NOMO-1 (cell line): Measurements from ENCODE around the gene INTS6L.

Source experiments
- DNase-seq, 2 experiments: peaks; one replicate each; lab custom pipeline; 2025; ENCODE audit not compliant: unreplicated experiment in 2 of 2; lab: John Stamatoyannopoulos, UW

INTS6L gene, protein sequence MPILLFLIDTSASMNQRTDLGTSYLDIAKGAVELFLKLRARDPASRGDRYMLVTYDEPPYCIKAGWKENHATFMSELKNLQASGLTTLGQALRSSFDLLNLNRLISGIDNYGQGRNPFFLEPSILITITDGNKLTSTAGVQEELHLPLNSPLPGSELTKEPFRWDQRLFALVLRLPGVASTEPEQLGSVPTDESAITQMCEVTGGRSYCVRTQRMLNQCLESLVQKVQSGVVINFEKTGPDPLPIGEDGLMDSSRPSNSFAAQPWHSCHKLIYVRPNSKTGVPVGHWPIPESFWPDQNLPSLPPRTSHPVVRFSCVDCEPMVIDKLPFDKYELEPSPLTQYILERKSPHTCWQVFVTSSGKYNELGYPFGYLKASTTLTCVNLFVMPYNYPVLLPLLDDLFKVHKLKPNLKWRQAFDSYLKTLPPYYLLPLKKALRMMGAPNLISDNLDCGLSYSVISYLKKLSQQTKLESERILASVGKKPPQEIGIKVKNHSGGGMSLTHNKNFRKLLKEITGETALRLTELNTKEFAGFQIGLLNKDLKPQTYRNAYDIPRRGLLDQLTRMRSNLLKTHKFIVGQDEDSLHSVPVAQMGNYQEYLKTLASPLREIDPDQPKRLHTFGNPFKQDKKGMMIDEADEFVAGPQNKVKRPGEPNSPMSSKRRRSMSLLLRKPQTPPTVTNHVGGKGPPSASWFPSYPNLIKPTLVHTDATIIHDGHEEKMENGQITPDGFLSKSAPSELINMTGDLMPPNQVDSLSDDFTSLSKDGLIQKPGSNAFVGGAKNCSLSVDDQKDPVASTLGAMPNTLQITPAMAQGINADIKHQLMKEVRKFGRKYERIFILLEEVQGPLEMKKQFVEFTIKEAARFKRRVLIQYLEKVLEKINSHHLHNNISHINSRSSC

DNA sequence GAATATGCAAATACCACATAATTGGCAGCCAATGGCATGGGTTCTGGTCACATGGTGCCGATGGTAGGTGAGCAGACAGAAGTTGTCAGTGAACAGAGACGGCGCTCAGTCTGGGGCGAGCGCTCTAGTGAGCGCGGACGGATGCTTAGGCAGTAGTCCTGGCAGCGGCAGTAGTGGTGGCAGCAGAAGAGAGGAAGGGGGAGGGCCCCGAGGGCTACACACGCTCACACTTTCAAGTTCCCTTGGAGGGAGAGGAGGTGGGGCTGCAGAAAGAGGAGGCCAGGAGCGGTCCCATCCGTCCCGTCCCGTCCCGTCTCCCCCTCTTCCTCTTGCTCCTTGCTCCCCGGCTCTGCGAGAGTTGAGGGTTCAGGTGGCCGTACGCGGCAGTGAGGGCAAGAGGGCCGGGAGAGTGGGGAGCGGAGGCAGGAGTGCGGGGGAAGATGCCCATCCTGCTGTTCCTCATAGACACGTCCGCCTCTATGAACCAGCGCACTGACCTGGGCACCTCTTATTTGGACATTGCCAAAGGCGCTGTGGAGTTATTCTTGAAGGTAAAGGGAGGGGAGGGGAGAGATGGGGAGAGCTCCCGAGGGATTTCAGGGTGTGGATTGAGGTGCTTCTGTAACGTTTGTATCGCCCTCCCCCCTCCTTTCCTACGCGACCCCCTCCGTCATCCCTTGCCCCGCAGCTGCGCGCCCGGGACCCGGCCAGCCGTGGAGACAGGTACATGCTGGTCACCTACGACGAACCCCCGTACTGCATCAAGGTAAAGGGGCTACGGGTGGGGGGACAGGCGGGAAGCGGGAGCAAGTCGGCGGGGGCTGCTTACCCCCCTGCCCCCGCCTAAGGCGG is at the start of gene INTS6L:
INTS6L (plus strand) TSS at position 108 of the 852 bp plus-strand sequence; CDS start at position 441, 333 bp downstream.
- DNase-seq, result peak; percentile 83 to 90

DNA sequence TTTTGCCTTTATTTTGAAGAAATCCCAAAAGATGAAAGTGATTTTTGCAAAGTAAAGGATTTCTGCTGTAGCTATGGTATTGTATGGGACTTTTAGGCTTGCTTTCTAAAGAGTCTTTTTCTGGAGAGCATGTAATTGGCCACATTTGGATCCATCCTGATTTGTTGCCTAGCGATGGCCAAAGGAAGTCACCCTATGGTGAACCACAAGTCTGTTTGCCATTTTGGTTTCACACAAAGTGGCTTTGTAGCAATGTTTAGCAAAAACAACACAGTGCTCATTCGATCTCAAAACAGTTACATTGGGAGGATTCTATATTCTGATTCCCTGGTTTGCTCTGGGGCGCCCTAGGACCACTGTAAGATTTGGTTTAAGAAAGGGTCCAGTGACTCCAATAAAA is 44.1 kb upstream of the INTS6L start:
- no peak for DNase-seq

DNA sequence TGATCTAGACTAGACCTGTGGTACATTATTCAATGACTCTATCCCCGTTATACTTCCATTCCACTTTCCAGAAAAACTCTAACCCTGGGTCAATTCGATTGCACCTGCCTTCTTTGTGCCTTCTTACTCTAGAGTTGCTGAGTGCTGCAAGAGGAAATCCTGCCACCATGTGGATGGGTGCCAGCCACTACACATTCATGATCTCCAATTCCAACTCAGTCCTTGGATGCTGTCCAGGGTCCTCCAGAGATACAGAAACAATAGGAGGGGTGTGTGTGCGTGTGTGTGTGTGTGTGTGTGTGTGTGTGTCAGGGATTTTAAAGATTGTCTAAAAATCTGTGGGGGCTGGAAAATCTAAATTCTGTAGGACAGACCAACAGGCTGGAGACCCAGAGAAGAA is 42.9 kb upstream of the INTS6L start:
- DNase-seq, result peak in 1 of 2 experiments; percentile 19

DNA sequence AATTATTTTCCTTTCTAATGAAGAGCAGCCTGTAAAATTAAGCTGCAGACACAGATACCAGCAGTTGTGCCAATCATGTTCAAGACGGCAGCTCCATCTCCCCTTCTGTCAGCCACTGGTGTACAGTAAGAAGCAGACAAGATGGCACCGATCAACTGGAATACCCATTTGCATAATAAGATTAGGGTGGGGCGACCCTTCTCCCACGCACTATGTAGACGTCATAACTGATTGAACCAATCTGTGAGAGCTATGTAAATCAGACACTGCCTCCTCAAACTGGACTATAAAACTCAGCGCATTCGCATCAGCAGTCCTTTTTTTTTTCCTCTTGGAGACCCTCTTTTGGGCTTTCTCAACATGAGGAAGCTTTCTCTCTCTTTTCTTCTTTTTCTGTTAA is 40.4 kb upstream of the INTS6L start:
- no peak for DNase-seq

DNA sequence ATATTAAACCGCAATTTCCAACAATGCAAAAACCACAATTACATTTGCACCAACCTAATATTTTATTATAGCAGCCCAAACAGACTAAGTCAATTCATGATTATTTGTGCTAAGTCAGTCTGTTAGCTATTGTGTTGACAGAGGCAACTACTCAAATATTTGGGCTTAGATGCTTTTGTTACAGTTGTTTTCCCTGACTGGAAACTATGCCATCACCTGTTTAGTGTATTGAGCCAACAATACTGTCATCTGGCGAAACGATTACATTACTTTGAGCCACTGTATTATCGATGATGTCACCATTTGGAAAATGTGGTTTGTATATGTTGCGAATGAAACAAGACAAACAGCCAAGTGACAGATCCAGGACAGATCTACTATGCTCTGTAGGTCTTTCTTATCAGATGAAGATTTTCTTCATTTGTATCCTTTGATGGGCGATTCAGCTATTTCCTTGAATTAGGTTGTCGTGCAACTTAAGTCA is 38.7 kb upstream of the INTS6L start:
- no peak for DNase-seq

DNA sequence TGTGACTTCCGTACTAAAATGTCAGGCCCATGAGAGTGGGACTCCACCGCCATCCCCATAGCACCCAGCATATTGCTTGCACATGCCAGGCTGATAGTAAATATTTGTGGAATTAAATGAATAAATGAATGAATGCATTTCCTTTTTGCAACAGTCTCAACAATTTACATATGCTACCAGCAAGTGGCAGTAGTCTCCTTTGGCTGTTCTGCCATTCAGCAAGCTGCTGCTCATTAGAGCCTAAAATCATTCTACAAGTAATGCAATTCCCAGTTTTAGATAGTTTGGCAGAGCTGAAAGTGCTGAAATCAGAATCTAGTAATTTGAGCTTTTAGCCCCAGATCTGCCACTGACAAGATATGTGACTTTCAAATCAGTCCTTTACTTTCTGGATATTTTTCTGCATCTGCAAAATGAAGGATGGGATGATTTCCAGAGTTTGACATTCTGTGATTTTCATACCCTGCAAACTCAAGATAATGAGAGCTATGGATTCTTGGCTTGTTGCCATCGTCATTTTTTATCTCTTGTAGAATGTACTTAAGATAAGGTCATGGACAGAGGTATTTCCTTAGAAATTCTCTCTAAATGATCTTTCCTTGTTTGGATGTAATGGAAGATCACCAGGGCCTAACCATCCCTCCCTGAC is 35.7 kb upstream of the INTS6L start:
- peak; percentile 3 to 38 for DNase-seq

DNA sequence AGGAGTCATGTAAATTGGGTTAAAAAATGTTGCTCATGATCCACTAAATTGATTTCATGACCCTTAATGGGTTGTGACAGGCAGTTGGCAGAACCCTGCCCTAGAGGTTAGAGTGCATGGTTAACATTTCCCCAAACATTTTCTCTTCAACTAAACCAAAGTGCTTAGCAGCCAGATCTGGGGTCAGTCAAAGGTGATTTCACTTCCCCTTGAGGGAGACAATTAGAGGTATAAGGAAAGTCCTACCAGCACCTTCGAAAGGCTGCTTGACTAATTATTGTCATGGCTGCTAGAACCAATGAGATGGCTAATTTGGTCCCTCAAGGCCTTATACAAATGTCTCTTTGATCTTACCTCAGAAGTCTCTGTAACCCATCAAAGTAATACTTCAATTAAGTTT is 30.9 kb upstream of the INTS6L start:
- peak; percentile 38 to 69 for DNase-seq

DNA sequence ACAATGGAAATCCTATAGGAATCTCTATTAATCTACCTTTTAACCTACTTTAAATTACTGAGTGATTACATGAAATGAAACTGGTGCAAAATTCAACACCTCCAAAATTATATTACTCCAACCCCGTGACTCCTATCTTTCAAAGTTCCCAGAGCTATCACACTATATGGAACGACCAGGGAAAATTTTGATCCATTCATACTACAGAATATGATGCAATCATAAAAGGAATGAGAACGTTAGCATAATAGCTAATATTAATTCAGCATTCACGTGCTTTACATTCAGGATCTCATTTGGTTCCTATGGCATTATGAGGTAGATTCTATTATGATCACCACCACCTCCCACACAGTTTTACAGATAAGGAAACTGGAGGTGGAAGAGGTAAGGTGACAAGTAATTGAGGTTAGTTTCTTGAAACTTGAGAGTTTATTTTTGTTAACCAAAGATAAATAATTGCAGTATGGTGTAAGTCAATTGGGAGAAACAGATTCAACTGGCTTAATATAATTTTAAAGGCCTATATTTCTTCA is 29.4 kb upstream of the INTS6L start:
- no peak for DNase-seq

DNA sequence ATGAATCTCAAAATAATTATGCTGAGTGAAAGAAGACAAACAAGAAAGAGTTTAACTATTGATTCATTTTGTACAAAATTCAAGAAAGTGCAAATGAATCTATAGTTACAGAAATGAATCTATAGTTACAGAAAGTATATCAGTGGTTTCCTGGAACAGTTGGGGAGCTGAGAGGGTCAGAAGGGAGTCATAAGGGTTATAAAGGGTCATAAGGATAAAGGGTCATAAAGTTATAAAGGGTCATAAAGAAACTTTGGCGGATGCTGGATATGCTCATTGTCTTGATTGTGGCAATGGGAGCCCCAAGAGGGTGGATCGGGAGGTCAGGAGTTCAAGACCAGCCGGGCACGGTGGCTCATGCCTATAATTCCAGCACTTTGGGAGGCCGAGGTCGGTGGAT is 26.0 kb upstream of the INTS6L start:
- DNase-seq, result no peak

DNA sequence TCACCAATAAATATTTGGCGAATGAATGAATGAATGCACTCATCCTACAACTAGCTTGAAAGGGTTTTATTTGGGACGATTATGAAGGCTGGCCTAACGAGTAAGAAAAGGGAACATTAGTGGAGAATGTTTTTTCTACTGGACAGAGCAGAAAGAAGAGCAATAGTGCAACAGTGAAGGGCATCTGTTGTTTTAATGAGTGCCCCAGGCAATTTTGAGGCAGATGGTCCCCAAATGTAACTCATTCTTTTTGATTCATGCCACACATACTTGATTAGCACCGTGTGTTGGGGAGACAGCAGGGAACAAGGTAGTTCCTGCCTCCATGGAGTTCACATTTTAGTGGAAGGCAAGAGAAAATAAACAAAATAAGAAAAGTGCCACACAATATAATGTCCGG is 22.7 kb upstream of the INTS6L start:
- no peak for DNase-seq

DNA sequence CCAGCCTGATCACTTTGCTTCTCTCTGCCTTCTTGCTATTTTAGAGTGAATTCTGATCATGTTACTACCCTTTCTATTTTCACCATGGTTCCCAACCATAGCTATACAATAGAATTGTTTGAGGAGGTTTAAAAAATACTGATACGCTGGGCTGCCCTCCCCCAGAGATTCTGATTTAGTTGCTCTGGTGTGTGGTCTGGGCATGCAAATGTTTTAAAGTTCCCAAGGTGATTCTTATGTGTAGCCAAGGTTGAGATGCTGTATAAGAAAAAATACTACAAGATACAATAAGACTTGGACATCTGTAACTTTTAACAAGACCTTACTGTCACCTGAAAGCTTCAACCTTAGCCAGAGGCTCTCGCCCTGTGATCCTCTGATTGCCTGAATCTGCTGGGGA is 22.2 kb upstream of the INTS6L start:
- no peak for DNase-seq

DNA sequence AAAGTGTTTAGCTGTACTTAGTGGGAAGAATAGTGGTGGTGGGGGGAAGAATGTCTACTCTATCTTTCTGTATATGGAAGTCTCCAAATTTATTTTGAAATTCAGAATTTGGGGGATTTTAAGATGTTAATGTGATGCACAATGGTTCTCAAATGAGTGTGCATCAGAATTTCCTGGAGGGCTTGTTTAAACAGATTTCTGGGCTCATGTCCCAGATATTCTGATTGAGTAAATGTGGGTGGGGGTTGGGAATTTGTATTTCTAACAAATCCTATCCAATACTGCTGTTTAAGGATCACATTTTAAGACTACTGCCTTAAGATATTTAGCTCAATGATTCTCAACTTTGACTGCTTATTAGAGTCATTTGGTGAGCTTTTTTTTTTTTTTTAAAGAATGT is 15.1 kb upstream of the INTS6L start:
- no peak for DNase-seq

DNA sequence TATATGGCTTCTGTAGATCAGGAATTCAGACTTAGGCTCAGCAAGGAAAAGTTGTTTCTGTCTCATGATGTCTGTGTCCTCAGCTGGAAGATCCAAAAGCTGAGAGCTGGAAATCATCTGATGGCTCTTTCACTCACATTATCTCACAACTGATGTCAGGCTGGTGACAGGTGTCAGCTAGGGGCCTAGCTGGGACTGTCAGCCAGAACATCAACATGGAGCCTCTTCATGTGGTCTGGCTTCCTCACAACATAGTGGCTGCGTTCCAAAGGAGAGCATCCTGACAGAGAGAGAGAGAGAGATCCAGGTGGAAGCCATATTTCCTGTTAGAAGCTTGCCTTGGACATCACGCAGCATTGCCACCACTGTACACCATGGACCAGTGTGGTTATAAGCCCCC is 10.6 kb upstream of the INTS6L start:
- DNase-seq, result no peak

DNA sequence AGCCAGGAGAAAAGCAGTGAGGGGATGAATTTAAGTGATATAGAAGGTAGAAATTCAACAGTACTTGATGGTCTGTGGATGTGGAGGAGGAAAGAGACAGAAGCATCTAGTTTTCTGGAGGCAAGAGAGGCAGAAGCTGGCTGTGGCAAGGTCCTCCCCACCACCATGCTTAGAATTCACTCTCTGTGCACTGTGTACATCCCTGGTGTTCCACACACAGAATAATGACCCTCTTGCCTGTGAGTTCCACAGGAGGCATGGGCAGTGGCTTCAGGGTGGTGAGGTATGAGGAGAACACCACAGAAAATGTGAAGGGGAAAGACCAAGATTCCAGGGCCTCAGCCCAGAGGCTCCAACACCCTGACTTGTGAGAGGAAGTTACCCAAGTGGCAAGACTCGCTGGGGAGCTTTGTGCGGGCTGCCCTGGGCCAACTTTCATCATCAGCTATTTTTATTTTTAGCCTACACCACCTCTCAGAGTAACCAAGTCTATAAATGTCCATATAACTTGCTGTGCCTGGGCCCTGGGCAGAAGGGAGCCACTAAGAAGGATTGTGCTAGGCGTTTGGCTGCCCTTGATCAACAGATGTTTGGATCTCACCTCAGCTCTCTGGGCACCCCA is 7.8 kb upstream of the INTS6L start:
- DNase-seq, result peak; percentile 48 to 60

DNA sequence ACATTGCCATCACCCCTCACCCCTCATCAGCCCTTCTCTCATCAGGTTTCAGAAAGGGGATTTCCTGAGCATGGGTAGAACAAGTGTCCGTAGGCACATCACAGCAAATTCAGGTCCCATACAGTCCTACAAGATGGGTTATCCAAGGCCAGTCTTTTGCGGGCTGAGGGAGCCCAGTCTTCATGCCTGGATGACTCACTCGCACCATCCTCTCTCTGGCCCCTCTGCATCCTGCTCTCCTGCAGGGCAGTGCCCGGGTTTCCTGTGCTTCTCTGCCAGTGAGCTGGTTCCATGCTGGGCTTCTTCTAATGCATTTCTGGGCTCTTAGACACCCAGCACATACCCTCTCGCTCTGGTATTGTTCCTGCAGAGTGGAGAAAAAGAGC is 7.3 kb upstream of the INTS6L start:
- no peak for DNase-seq

DNA sequence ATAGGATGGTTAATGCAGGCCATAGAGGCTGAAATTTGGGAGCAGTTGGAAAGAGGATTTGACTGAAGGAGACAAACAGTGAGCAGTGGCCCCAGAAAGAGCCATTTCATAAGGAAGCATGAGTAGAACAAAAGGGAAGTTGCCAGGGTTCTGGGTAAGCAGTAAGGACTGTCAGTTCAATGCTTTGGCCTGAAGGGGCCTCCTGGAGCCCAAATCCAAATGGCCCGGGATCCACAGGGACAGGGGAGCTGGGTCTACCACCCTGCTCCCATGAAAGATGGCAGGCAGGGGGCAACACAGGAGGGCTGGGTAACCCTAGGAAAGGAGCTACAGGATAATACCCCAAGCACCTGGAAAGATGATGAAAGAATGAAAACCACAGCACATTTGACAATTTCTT is 4.1 kb upstream of the INTS6L start:
- DNase-seq, result peak in 1 of 2 experiments; percentile 42

DNA sequence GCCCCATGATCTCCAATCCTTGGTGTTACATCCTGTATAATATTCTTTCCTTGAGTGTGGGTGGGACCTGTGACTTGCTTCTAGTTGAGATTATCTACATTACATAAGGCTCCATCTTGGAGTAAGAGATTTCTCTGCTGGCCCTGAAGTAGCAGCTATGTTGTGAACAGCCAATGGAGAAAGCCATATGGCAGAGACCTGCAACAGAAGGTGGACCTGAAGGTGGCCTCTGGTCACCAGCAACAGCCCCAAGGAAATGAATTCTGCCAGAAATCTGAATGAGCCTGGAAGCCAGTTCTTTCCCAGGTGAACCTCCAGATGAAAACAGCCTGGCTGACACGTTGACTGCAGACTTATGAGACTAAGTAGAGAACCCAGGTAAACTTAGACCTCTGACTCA is 2.3 kb upstream of the INTS6L start:
- DNase-seq, result no peak

DNA sequence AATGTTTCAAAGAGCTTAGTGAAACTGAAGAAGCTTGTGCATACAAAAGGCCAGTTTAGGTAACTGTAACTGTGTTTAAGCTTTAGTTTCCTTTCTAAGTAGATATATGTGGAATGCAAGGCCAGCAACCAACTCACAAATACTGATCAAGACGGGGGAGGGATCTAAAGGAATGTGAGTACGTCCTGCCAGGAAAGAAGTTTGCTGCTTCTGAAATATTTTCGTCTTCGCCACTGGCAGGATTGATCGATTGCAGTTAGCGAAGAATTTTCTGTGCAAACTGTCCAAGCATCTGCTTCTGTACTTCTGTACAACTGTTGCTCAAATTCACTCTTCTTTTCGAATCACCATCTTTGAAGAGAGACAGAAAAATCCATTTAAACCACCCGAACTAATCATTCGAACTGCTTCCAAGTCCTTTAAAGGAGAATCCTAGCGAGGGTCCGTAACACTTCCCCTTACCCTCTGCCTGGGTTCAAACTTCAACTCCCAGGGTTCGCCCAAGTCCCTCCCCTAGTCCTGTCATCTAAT is 373 bp upstream of the INTS6L start:
- no peak for DNase-seq

DNA sequence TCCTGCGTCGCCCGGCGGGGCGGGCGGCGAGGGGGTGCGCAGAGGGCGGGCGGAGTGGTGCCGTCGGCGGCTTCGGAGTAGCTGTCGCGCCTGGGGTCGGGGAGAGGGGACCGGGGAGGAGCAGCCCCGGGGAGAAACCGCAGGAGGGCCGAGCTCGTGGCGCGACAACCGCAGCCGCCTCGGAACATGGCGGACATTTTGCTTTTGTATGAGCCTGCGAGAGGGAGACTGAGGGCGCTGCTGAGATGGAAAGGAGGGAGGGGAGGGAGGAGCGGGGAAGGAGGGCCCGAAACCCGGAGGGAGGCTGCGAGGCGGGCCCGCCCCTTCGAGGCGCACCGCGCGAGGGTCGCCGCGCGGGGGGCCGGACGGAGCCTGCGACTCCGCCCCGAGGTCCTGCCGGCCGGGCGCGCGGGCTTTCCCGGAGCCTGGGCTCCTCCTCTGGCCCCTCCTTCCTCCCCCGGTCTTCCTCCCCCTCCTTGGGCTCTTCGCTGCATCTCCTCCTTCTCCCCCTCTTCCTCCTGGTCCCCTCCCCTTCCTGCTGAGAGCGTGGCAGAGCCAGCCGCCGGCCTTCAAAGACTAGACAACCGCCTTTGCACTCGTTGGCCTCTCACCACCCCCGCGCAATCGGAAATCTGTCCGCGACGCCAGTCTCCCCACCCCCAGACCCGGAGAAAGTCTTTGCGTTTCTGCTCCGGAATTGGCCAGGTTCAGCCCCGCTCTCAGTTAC is 1.1 kb downstream of the INTS6L start:
- DNase-seq, result peak; percentile 83 to 90
